CD4-positive, alpha-beta T cell treated with Interleukin-17A for 4 hours (primary cell): ENCODE measurements around the gene GSTO1.

ENCODE experiments used
- DNase-seq: peaks from one replicate; pipeline ENCODE4 v3.0.0-alpha.2; 2020; ENCODE audit warnings: mixed read lengths

The GSTO1 gene

DNA sequence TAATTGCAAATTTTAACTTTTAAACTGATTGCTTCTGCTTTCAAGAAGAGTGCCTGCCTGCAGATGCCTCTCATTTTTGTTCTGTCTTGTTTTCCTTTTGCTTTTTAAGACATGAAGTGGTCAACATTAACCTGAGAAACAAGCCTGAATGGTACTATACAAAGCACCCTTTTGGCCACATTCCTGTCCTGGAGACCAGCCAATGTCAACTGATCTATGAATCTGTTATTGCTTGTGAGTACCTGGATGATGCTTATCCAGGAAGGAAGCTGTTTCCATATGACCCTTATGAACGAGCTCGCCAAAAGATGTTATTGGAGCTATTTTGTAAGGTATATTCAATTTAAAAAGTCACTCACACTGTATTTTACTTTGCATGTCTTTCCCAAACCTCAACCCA is 23.1 kb downstream of the GSTO1 start:
- DNase-seq: no peak

DNA sequence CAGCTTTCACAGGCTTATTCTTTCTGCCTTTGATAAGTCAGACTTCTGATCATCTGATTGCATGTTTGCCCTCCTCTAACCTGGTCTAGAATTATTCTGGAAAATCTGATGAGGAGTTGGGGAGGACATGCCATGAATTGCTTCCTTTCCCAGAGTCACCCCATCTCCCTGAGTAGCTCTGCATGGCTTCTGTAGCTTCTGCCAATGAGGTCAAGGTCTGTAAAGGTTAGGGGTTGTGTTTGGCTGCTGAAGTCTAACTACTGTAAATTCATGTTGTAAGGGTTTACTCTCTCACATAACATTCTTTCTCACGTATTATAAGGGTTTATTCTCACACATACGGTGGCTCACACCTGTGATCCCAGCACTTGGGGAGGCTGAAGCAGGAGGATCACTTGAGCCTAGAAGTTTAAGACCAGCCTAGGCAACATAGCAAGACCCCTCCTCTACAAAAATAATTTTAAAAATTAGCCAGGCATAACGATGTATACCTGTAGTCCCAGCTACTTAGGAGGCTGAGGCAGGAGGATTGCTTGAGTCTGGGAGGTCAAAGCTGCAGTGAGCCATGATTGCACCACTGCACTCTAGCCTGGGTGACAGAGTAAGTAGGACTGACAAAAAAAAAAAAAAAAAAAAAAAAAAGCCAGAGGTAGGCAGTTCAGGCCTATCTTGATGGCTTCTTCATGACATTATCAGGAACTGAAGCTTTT is 25.0 kb downstream of the GSTO1 start:
- no peak for DNase-seq

DNA sequence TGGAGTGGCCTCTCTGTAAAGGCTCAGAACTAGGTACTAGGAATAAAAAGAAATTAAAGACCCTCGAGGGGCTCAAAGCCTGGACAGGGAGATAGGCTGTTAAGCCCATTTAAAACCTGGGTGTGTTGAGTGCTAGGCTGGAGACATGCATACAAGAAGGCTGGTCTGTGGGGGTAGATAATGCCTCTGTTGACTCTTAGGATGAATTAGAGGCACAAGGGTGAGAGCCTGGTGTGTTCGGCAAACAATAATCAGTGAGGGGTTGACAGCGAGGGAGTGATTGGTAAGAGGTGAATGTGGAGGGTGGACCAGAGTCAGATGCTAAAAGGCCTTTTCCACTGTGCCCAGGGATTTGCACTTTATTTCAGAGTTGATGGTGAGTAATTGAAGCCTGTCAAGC is 27.0 kb downstream of the GSTO1 start:
- DNase-seq: no peak

DNA sequence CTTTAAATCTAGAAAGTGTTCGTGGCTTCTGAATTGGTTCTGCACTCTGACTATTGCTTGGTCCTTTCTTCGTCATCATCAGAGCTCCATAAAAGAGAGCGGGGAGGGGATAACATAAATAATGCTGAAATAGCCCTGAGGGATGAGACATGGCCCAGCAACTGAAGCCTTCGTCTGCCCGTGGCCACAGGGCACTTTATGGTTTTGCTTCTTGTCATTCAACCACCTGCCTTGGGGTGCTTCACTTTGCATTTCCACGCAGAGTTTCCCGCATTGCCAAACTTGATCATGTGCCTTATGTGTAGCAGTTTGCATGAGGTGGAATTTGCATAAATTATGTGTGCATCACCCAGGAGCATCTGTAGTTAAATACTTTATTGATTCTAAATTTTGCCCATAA is 30.2 kb downstream of the GSTO1 start:
- DNase-seq: no peak

DNA sequence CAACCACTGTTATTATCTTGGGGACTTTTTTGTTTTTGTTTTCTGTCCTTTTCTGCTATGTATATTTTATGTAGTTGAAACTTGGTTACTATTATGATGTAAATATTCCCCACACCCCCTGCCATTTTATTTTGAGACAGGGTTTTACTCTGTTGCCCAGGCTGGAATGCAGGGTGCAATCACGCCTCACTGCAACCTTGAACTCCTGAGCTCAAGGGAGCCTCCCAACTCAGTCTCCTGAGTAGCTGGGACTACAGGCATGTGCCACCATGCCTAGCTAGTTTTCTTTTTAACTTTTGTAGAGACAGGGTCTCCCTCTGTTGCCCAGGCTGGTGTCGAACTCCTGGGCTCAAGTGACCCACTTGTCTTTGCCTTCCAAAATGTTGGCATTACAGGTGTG is 32.2 kb downstream of the GSTO1 start:
- no peak for DNase-seq

DNA sequence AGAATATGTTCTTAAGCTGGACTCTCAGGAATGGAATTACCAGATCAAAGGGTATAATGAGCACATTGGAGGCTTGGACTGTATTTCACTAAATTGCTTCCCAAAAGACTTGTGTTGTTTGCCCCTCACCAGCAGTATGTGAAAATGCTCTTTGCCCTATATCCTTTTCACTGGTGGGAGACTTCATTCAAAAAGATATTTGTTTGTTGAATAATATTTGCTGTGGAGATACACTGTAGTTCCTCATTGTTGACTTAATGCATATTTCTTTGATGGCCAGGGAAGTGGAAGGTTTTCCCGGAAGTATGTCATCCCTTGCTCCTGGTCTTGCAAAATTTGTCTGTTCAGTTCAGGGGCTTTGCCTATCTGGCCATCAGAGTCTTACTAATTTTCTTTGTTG is 33.7 kb downstream of the GSTO1 start:
- no peak for DNase-seq

DNA sequence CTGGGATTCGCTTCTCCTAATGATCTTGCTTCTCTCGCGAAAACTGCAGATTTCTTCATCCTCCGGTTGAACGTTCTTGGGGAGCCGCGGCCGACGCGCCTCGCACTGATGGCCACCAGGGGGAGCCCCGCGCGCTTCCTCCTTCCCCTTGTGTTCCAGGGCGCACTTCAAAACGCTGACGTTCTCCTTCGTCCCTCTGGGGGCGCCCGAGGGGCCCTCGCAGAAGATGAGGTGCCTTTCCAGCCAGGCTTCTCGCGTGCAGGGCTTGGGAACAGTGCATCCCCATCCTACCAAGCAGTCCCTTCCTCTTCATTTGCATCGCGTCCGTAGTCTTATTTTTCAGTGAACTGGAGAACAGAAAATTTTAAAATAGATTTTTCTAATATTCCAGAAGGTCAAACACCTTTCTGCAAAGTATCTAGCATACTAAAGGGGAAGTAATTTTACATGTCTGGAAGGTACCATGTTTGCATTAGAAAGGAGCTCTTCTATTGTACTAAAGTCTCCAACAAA is 36.8 kb downstream of the GSTO1 start:
- DNase-seq: peak; percentile 94

DNA sequence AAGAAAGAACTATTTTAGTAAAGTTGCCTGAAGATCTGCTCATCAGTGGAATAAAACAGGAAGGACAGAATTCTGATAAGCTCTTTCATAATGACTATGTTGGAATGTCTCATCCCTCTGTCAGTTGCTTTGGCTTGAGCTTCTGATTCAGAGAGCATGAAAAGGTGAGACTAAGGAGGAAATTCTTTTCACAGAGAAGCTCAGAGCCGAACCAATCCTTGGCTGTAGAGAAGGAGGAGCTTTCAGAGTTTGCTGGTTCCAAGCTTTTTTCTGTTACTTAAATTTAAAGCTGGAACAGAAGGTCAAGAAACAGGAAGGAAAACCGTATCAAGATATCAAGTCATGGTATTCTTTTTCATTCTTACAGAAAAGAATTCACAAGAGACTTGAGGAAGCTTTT is 38.3 kb downstream of the GSTO1 start:
- no peak for DNase-seq

DNA sequence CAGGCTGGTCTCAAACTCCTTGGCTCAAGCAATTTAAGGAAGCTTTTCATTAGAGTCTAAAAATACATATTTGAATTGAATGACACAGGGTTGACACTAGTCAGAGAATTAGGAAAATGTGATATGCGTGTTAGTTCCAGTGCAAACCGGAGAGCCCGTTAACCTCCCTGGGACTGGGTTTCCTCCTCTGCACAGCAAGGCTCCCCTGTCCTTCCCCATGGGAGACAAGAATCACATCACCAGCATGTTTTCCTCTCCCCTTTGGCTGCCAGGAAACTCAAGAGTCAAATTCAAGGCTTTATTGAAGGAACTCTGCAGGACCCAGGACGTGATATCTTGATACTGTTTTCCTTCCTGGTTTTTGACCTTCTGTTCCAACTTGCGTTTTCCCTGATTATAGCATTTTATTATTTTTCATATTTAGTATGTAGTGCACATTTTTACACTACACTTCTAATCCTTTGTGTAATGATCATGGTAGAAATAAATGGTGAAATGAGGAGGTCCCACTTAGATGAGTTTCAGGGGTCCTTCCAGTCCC is 39.2 kb downstream of the GSTO1 start:
- DNase-seq: no peak

DNA sequence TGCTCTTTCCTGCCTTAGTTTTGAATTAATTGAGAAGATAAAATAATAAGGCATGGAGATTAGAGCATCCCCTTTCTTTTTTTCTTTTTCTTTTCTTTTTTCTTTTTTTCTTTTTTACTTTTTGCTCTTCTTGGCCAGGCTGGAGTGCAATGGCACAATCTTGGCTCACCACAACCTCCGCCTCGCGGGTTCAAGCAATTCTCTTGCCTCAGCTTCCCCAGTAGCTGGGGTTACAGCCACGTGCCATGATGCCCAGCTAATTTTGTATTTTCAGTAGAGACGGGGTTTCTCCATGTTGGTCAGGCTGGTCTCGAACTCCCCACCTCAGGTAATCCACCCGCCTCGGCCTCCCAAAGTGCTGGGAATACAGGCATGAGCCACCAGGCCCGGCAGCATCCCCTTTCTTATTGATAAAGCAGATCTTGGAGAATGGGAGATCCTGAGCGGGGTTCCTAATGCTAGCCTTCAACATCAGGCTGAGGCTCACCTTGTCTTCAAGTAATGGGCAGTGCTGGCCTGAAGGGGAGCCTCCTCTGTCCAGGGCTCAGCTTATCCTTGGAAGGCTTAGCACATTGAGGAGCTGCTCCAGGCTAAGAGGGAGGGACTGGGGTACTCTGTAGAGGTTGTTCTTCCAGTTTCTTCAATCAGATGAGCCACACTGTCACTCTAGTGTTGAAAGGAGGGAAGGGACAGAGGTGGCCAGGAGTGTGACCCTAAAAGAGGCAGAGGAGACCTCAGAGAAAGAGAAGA is 42.2 kb downstream of the GSTO1 start:
- DNase-seq: no peak

DNA sequence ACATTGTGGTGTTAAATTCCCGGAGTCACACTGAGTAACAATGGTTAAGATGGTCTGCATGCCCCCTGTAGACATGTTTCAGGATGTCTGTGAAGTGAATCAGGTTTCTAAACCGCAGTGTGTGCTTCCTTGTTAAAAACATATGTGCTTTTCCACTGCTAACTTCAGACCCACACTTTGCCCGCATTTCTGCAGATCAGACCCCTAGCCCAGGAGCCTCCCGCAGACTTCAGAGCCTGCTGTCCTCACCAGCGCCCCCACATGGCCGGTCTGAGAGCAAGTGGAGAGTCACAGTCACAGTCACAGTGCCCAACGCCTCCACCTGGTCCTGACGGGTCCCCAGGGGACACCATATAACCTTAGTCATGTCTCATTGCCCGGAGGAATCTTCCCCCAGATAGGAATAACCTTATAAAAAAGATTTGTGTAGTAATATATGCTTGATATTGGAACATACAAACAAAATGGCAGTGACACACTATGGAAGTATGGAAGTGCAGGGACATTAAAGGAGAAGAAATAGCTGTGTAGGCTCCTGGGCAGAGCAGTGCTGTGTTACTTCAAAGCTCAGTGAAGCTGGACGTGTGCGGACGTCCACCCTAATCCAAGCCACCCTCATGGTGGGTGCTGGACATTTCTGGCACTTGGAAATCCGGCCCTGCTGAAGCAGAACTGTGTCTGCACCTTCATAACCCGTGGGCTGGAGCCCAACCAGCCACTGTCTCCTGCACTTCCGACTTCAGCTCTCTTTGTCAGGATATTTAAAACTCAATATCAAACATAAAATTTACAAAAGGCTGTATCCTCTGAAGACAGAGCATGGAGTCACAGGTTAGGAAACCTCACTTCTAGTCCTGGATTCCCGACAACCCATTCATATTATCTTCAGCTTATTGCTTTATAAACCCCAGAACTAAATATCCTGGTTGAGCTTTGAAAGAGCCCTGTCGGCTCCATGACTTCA is 43.3 kb downstream of the GSTO1 start:
- DNase-seq: peak; percentile 45

DNA sequence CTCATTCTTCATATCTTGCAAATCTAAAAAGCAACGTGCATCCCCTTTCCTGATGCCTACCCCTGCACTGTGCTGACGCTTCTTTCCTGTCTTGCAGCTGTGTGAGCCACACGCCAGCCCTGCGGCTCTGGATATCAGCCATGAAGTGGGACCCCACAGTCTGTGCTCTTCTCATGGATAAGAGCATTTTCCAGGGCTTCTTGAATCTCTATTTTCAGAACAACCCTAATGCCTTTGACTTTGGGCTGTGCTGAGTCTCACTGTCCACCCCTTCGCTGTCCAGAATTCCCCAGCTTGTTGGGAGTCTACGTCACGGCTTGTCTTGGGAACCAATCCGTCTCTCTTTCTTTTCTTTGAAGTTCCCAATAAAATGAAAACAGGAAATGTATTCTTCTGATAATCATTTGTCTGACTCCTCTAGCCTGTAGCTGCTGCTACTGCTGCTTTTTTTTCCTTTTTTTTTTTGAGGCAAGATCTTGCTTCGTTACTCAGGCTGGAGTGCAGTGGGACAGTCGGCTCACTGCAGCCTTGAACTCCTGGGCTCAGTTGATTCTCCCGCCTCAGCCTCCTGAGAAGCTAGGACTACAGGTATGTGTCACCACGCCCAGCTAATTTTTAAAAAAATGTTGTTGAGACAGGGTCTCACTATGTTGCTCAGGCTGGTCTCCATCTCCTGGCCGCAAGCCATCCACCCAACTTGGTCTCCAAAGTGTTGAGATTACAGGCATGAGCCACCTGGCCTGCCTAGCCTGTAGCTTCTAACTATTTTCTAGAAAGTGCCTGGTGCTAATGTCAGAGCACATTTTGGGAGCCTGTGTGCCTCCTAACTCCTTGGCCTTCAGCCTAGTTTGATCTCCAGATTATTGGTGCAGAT is 44.6 kb downstream of the GSTO1 start:
- no peak for DNase-seq

DNA sequence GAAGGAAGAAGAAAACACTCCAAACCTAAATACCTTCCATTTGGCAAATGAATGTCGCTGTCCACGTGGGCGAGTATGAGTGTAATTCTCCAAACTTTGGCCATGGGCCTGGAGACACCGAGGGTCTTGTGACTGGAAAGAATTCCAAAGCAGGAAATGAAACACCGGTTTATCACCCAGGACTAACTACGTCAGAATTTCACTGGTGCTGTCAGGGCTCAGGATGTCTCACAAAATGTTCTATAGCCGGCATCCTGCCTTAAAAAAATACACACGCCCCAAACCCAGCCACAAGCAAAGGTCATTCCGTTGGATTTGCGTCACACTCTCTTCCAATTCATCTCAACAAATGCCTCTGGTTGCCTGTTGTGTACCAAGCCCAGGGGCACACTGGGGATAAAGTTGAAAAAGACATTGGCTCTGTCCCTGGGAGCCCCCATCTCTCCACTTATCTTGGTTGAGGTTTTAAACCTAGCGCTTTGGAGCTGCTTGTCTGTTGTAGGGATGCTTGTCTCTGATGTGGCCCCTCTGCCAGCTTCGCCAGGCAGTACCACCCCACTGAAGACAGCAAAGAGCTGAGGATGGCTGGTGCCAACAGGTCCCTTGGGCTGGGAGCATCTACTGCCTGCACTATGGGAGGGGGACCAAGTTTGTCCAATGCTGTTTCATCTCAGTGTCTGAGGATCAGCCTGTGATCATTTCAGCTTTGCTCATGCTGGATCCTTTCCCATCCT is 45.5 kb downstream of the GSTO1 start:
- DNase-seq: no peak

DNA sequence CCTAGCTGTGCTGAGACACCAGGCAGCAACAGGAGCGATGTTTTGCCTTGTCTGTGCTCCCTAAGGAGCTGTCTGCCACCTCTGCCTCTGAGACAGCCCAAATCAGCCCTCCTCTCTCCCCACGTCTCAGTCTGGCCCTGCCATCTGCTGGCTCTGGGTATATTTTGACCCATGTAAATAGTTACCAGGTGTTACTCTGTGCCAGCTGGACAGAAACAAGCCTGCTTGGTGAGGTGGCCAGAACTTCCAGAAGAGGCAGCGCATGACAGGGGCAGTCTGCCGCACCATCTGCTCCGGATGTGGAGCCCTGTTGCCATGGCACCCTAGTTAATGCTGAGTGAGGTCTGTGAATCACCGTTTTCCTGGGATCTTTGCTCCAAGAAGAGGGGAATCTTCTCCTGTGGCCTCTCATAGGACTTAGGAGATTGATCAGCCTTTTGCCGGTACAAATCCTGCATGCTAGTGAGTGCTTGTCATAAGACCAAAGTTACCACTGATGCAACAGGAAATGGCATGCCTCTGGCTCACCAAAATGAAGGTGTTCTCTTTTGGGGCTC is 46.1 kb downstream of the GSTO1 start:
- DNase-seq: peak; percentile 31

DNA sequence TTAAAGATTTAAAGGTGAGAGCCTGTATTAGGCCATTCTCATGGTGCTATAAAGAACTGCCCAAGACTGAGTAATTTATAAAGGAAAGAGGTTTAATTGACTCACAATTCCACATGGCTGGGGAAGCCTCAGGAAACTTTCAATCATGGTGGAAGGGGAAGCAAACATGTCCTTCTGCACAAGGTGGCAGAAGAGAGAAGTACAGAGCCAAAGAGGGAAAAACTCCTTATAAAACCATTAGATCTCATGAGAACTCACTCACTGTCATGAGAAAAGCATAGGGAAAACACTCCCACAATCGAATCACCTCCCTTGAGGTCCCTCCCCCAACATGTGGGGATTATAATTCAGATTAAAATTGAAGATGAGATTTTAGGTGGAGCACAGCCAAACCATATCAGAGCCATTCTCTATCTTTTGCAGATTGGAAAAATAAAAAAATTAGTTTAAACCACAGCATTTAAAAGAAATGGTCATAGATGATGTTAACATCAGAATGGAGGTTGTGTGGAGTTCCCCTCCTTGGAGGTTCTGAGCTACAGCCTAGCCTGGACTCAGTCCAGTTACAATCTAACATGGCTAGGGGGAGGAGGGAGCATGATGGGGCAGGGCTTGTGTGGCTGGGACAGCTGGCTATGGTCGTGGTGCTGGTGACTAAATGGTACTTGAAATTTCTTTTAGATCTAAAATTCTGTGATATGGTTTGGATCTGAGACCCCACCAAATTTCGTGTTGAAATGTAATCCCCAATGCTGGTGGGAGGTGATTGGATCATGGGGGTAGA is 47.4 kb downstream of the GSTO1 start:
- no peak for DNase-seq

DNA sequence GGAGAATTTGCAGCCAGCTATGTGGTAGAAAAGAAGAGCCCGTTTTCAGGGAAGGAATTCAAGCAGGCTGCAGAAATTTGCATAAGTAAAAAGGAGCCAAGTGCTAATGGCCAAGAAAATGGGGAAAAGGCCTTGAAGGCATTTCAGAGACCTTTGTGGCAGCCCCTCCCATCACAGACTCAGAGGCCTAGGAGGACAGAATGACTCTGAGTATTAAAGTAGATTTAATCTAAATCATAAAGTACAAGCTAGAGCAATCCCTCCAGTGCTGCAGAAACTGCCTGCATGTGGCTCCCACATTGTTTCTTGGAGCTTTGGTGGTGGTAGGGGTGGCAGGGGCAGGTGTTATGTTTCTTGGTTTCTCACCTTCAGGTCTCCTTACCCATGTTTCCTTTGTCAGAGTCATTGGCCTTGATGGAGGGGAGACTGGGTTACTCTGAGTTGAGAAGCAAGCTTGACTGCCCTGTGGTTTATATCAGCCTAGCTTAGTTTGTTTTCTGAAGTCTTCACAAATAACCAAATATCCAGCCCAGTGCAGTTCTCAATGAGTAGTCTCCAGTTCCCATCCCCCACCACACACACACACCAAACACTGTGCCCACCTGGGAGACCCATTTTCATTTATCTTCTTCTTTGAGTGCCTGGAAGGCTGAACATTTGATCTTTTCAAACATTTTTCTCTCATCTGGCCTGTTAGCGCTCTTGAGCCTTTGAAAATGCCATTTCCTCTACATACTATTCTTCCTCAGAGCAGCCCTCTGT is 49.1 kb downstream of the GSTO1 start:
- DNase-seq: no peak

DNA sequence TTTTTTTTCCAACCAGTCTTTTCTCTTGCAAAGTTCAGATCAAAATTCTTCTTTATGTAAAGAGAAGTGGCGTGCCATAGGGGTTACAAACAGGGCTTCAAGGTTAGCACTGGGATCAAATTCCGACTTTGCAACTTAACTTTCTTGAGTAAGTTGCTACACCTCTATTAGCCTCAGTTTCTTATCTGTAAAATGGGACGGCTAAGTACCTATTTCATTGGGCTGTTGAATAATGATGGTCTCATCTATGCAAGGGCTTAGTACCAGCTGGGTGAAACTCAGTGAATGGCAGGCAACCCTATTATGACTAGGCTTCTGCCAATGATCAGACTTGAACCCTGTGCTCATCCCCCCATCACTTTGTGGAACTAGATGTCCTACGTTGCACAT is 49.7 kb downstream of the GSTO1 start:
- DNase-seq: no peak

DNA sequence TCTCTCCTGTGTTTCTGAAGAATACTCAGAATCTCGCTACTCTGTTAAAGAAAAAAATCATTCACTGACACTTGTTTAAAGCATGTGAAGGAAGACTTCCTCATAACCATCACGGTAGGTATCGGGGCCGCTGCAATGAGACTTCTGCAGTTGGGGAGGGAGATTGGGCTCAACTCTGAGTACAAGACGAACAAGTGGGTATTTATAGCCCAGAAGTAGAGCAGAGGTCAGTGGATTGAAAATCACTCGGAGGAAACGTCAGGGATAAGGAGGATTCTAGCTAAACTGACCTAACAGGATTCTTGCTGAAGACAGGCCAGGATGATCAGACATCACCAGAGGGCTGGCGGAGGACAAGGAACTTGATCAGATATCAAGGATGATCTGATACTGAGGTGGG is 50.2 kb downstream of the GSTO1 start:
- DNase-seq: no peak

DNA sequence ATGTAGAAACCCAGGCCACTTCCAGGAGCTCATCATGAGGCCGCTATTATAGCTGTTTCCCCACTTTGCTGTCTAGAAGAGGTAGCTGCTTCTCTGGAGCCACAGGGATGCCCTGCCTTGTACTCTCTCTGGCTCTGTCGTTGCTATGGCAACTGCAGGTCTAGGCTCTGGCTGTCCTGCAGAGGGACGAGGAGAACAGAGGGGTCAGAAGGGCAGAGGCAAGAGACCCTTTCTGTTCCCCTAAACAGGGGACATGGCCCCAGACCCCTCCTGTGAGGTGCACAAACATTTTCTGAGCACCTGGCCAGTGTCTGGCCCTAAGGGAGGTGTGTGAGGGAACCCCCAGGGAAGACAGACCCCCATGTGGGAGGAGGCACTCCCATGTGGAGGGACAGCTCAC is 52.2 kb downstream of the GSTO1 start:
- DNase-seq: no peak
